Measurements from ENCODE around the gene TIPRL. TPM values are rescaled to one million over a fixed set of nuclear protein-coding genes. Genes with fewer than 3 reads are reported as not detected.
A peak's percentile ranks its signal among the peaks of the same experiment; 100 is the strongest.
"Not testable (repeated sequence)": the region's sequence is repeated elsewhere in the genome, so short reads cannot be mapped to it uniquely, and the experiment has no call there.

The TIPRL gene
- total and polyA plus RNA-seq, 7 experiments from 2014 or later, result 17.2 to 44.9 (median 23.5) TPM

GRCh38 chr1:168154707-168155106 is 24.1 kb upstream of the TIPRL start:
- peak overlapping the region in 1 of 10 donors; percentile 23 for H3K4me3 Mint-ChIP-seq
- H3K36me3 ChIP-seq (ENCODE audit: control insufficient read depth in 2 of 3, insufficient read depth in 3 of 3, low read length in 3 of 3); H3K4me1 Mint-ChIP-seq; intact Hi-C loops (cut with micrococcal nuclease); H3K27ac Mint-ChIP-seq; H3K9me3 ChIP-seq (ENCODE audit: control insufficient read depth in 2 of 3, low read length in 3 of 3); H3K27ac ChIP-seq (ENCODE audit: low read depth, low read length); H3K4me1 ChIP-seq (ENCODE audit: control insufficient read depth in 2 of 2, insufficient read depth in 2 of 2, low read length in 2 of 2); DNase-seq; ATAC-seq; H3K27me3 ChIP-seq (ENCODE audit: control insufficient read depth in 2 of 2, insufficient read depth in 2 of 2, low read length in 2 of 2); POLR2A ChIA-PET; CTCF ChIA-PET; H3K4me3 ChIP-seq (ENCODE audit: low read length): not testable (repeated sequence)
- peaks cover 5 to 13% (median 9%) of the 10 kb centered on the region in 5 donors for H3K36me3 Mint-ChIP-seq
- H3K9me3 Mint-ChIP-seq, result peaks cover 8 to 34% (median 16%) of the 10 kb centered on the region in 11 donors
- peaks cover 5 to 37% (median 17%) of the 10 kb centered on the region in 5 donors for H3K27me3 Mint-ChIP-seq

DNA sequence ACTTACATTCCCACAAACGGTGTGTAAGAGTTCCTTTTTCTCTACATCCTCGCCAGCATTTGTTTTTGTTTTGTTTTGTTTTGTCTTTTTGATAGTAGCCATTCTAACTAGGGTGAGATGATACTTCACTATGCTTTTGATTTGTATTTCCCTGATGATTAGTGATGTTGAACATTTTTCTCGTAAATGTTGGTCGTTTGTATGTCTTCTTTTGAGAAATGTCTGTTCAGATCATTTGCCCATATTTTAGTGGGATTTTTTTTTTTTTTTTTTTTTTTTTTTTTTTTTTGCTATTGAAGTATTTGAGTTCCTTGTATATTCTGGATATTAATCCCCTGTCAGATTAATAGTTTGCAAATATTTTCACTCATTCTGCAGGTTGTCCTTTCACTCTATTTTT is 22.9 kb upstream of the TIPRL start:
- H3K36me3 Mint-ChIP-seq, result peaks cover 5 to 23% (median 18%) of the 10 kb centered on the region in 5 donors
- no peak for DNase-seq
- H3K4me1 ChIP-seq (ENCODE audit: control insufficient read depth in 2 of 2, insufficient read depth in 2 of 2, low read length in 2 of 2), result no peaks in the 10 kb centered on the region
- ChIA-PET POLR2A (no interaction called here), CTCF (no interaction called here)
- peaks cover 0 to 3% (median 0%) of the 10 kb centered on the region in 7 donors for H3K4me1 Mint-ChIP-seq
- ATAC-seq, result no peak
- H3K36me3 ChIP-seq (ENCODE audit: control insufficient read depth in 2 of 3, insufficient read depth in 3 of 3, low read length in 3 of 3), result no peaks in the 10 kb centered on the region
- H3K4me3 Mint-ChIP-seq, result no peak overlapping the region
- no peak overlapping the region for H3K4me3 ChIP-seq (ENCODE audit: low read length)
- H3K27ac Mint-ChIP-seq, result peak overlapping the region in 1 of 9 donors; percentile 4
- intact Hi-C loops (cut with micrococcal nuclease), result no loop called here
- peaks cover 5 to 38% (median 19%) of the 10 kb centered on the region in 5 donors for H3K27me3 Mint-ChIP-seq
- H3K9me3 ChIP-seq (ENCODE audit: control insufficient read depth in 2 of 3, low read length in 3 of 3), result peaks cover 0 to 10% (median 0%) of the 10 kb centered on the region in 3 experiments
- H3K9me3 Mint-ChIP-seq, result peaks cover 12 to 46% (median 26%) of the 10 kb centered on the region in 11 donors
- no peak overlapping the region for H3K27ac ChIP-seq (ENCODE audit: low read depth, low read length)
- no peaks in the 10 kb centered on the region for H3K27me3 ChIP-seq (ENCODE audit: control insufficient read depth in 2 of 2, insufficient read depth in 2 of 2, low read length in 2 of 2)

DNA sequence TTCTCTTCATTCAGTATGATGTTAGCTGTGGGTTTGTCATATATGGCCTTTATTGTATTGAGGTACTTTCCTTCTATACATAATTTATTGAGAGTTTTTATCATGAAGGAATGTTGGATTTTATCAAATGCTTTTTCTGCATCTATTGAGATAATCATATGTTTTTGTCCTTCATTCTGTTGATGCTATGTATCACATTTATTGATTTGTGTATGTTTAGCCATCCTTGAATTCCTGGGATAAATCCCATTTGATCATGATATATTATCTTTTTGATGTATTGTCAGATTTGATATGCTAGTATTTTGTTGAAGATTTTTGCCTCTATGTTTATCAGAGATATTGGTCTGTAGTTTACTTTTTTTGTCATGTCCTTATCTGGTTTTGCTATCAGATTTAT is 21.1 kb upstream of the TIPRL start:
- Mint-ChIP-seq H3K36me3 (peaks cover 5 to 29% (median 18%) of the 10 kb centered on the region in 5 donors), H3K4me1 (peaks cover 0 to 3% (median 0%) of the 10 kb centered on the region in 7 donors), H3K4me3 (no peak overlapping the region), H3K27ac (no peak overlapping the region), H3K27me3 (peaks cover 10 to 43% (median 29%) of the 10 kb centered on the region in 5 donors), H3K9me3 (peaks cover 14 to 60% (median 26%) of the 10 kb centered on the region in 11 donors)
- Histone ChIP-seq H3K27me3 (ENCODE audit: control insufficient read depth in 2 of 2, insufficient read depth in 2 of 2, low read length in 2 of 2) (no peaks in the 10 kb centered on the region), H3K4me1 (ENCODE audit: control insufficient read depth in 2 of 2, insufficient read depth in 2 of 2, low read length in 2 of 2) (no peaks in the 10 kb centered on the region), H3K4me3 (ENCODE audit: low read length) (no peak overlapping the region), H3K27ac (ENCODE audit: low read depth, low read length) (no peak overlapping the region), H3K36me3 (ENCODE audit: control insufficient read depth in 2 of 3, insufficient read depth in 3 of 3, low read length in 3 of 3) (no peaks in the 10 kb centered on the region), H3K9me3 (ENCODE audit: control insufficient read depth in 2 of 3, low read length in 3 of 3) (peaks cover 0 to 18% (median 0%) of the 10 kb centered on the region in 3 experiments)
- DNase-seq, result no peak
- intact Hi-C loops (cut with micrococcal nuclease), result no loop called here
- POLR2A ChIA-PET, result no interaction called here
- CTCF ChIA-PET, result no interaction called here
- ATAC-seq, result no peak

DNA sequence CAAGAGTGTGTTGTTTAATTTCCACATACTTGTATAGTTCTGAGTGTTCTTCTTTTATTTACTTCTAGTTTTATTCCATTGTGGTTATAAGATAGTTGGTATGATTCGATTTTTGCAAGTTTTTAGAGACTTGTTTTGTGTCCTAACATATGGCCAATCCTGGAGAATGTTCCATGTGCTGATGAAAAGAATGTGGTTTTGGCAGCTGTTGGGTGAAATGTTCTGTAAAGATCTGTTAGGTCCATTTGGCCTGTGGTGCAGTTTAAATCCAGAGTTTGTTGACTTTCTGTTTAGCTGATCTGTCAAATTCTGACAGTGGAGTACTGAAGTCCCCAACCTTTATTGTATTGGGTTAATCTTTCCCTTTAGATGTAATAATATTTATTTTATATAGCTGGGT is 19.5 kb upstream of the TIPRL start:
- Histone ChIP-seq H3K4me1 (ENCODE audit: control insufficient read depth in 2 of 2, insufficient read depth in 2 of 2, low read length in 2 of 2) (no peaks in the 10 kb centered on the region), H3K4me3 (ENCODE audit: low read length) (no peak overlapping the region), H3K36me3 (ENCODE audit: control insufficient read depth in 2 of 3, insufficient read depth in 3 of 3, low read length in 3 of 3) (no peaks in the 10 kb centered on the region), H3K9me3 (ENCODE audit: control insufficient read depth in 2 of 3, low read length in 3 of 3) (peaks cover 0 to 18% (median 0%) of the 10 kb centered on the region in 3 experiments), H3K27me3 (ENCODE audit: control insufficient read depth in 2 of 2, insufficient read depth in 2 of 2, low read length in 2 of 2) (no peaks in the 10 kb centered on the region), H3K27ac (ENCODE audit: low read depth, low read length) (no peak overlapping the region)
- H3K4me1 Mint-ChIP-seq, result peaks cover 0 to 5% (median 0%) of the 10 kb centered on the region in 7 donors
- peaks cover 14 to 60% (median 26%) of the 10 kb centered on the region in 11 donors for H3K9me3 Mint-ChIP-seq
- no peak overlapping the region for H3K4me3 Mint-ChIP-seq
- ATAC-seq, result no peak
- peaks cover 5 to 29% (median 18%) of the 10 kb centered on the region in 5 donors for H3K36me3 Mint-ChIP-seq
- no peak overlapping the region for H3K27ac Mint-ChIP-seq
- POLR2A ChIA-PET, result no interaction called here
- H3K27me3 Mint-ChIP-seq, result peaks cover 13 to 43% (median 37%) of the 10 kb centered on the region in 5 donors
- CTCF ChIA-PET, result interaction anchor here (1.4 kb wide), 1 partner anchor 18 kb away, joined by 3 read pairs; no protein-coding TSS in a partner anchor
- intact Hi-C loops (cut with micrococcal nuclease), result no loop called here
- no peak for DNase-seq

- Mint-ChIP-seq H3K27me3 (peaks cover 17 to 41% (median 37%) of the 10 kb centered on the region in 5 donors), H3K27ac (no peak overlapping the region), H3K4me3 (no peak overlapping the region), H3K36me3 (peaks cover 5 to 29% (median 18%) of the 10 kb centered on the region in 5 donors), H3K9me3 (peaks cover 14 to 56% (median 26%) of the 10 kb centered on the region in 11 donors), H3K4me1 (peaks cover 0 to 2% (median 0%) of the 10 kb centered on the region in 7 donors)
- H3K9me3 ChIP-seq (ENCODE audit: control insufficient read depth in 2 of 3, low read length in 3 of 3), result peaks cover 0 to 18% (median 0%) of the 10 kb centered on the region in 3 experiments
- no peaks in the 10 kb centered on the region for H3K36me3 ChIP-seq (ENCODE audit: control insufficient read depth in 2 of 3, insufficient read depth in 3 of 3, low read length in 3 of 3)
- H3K4me3 ChIP-seq (ENCODE audit: low read length), result no peak overlapping the region
- POLR2A ChIA-PET, result no interaction called here
- DNase-seq (no peak), ATAC-seq (no peak)
- intact Hi-C loops (cut with micrococcal nuclease), result no loop called here
- no peaks in the 10 kb centered on the region for H3K4me1 ChIP-seq (ENCODE audit: control insufficient read depth in 2 of 2, insufficient read depth in 2 of 2, low read length in 2 of 2)
- no peaks in the 10 kb centered on the region for H3K27me3 ChIP-seq (ENCODE audit: control insufficient read depth in 2 of 2, insufficient read depth in 2 of 2, low read length in 2 of 2)
- H3K27ac ChIP-seq (ENCODE audit: low read depth, low read length), result no peak overlapping the region
- CTCF ChIA-PET, result interaction anchor here (1.4 kb wide), 1 partner anchor 18 kb away, joined by 3 read pairs; no protein-coding TSS in a partner anchor
These were observed 18.8 kb upstream of the TIPRL start for GRCh38 chr1:168159979-168160378.

DNA sequence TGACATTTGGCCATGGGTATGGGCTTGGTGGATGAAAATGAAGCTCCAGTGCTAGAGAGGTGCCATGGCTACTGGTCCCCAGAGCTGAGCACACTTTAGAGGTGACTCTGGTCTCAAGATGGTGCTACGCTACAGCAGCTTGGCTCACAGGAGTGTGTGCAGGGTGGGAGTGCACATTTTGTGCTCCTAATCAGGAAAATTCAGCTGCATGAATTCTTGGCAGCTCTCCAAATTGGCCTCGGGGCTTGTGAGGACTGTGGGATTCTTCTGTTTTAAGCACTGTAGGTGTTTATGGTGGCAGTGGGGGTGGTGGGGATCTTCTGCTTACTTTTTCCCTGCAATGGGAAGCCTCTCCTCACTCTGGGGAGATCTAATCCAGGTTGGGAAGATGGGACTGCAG is 17.3 kb upstream of the TIPRL start:
- no peak overlapping the region for H3K4me3 ChIP-seq (ENCODE audit: low read length)
- H3K9me3 ChIP-seq (ENCODE audit: control insufficient read depth in 2 of 3, low read length in 3 of 3), result peaks cover 0 to 18% (median 0%) of the 10 kb centered on the region in 3 experiments
- no peak for DNase-seq
- H3K36me3 ChIP-seq (ENCODE audit: control insufficient read depth in 2 of 3, insufficient read depth in 3 of 3, low read length in 3 of 3), result no peaks in the 10 kb centered on the region
- H3K27me3 ChIP-seq (ENCODE audit: control insufficient read depth in 2 of 2, insufficient read depth in 2 of 2, low read length in 2 of 2), result no peaks in the 10 kb centered on the region
- H3K9me3 Mint-ChIP-seq, result peaks cover 14 to 56% (median 26%) of the 10 kb centered on the region in 11 donors
- peaks cover 14 to 41% (median 32%) of the 10 kb centered on the region in 5 donors for H3K27me3 Mint-ChIP-seq
- CTCF ChIA-PET, result no interaction called here
- POLR2A ChIA-PET, result no interaction called here
- no peaks in the 10 kb centered on the region for H3K4me1 ChIP-seq (ENCODE audit: control insufficient read depth in 2 of 2, insufficient read depth in 2 of 2, low read length in 2 of 2)
- peaks cover 5 to 29% (median 18%) of the 10 kb centered on the region in 5 donors for H3K36me3 Mint-ChIP-seq
- H3K27ac Mint-ChIP-seq, result no peak overlapping the region
- no peak overlapping the region for H3K27ac ChIP-seq (ENCODE audit: low read depth, low read length)
- intact Hi-C loops (cut with micrococcal nuclease), result no loop called here
- peaks cover 0 to 2% (median 0%) of the 10 kb centered on the region in 7 donors for H3K4me1 Mint-ChIP-seq
- no peak overlapping the region for H3K4me3 Mint-ChIP-seq
- ATAC-seq, result no peak

DNA sequence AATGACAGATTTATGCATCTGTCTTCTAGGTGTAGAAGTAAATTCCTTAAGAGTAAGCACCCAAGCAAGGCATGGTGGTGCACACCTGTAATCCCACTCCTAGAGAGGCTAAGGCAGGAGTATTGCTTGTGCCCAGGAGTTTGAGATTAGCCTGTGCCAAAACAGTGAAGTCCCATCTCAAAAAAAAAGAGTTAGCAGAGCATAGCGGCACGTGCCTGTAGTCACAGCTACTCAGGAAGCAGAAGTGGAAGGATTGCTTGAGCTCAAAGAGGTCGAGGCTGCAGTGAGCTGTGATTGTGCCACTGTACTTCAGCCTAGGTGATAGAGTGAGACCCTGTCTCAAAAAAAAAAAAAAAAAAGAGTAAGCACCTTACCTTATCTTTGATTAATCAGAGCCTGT is 15.1 kb upstream of the TIPRL start:
- Mint-ChIP-seq H3K36me3 (peaks cover under 1 to 18% (median 9%) of the 10 kb centered on the region in 5 donors), H3K27ac (no peak overlapping the region), H3K9me3 (peaks cover 9 to 37% (median 16%) of the 10 kb centered on the region in 11 donors), H3K27me3 (peaks cover 12 to 29% (median 16%) of the 10 kb centered on the region in 5 donors), H3K4me1 (peaks cover 0 to 2% (median 0%) of the 10 kb centered on the region in 7 donors), H3K4me3 (no peak overlapping the region)
- Histone ChIP-seq H3K27me3 (ENCODE audit: control insufficient read depth in 2 of 2, insufficient read depth in 2 of 2, low read length in 2 of 2) (no peaks in the 10 kb centered on the region), H3K9me3 (ENCODE audit: control insufficient read depth in 2 of 3, low read length in 3 of 3) (peaks cover 0 to 13% (median 0%) of the 10 kb centered on the region in 3 experiments), H3K4me1 (ENCODE audit: control insufficient read depth in 2 of 2, insufficient read depth in 2 of 2, low read length in 2 of 2) (no peaks in the 10 kb centered on the region), H3K27ac (ENCODE audit: low read depth, low read length) (no peak overlapping the region), H3K36me3 (ENCODE audit: control insufficient read depth in 2 of 3, insufficient read depth in 3 of 3, low read length in 3 of 3) (no peaks in the 10 kb centered on the region), H3K4me3 (ENCODE audit: low read length) (no peak overlapping the region)
- ChIA-PET POLR2A (interaction anchor here (0.6 kb wide), 1 partner anchor 966 kb away, joined by 4 read pairs; no protein-coding TSS in a partner anchor), CTCF (no interaction called here)
- no peak for ATAC-seq
- intact Hi-C loops (cut with micrococcal nuclease), result no loop called here
- DNase-seq, result no peak
